Smooth muscle cell (in vitro differentiated cells): Measurements from ENCODE around the gene COQ8A. TPM values are rescaled to one million over a fixed set of nuclear protein-coding genes. Genes with fewer than 3 reads are reported as not detected.

Source experiments
- DNase-seq: peaks from one replicate; lab custom pipeline; 2025; ENCODE audit not compliant: unreplicated experiment; lab: John Stamatoyannopoulos, UW
- H2AFZ ChIP-seq: fragments of 200-600 bp; sonication (generic); 2 replicates; pipeline ENCODE4 v1.6.0; 2016; ENCODE audit warnings: antibody characterized with exemption, low read depth, mild to moderate bottlenecking
- H3F3A ChIP-seq: fragments of 200-600 bp; sonication (generic); 2 replicates; pipeline ENCODE4 v1.6.0; 2017; ENCODE audit warnings: antibody characterized with exemption, low read depth
- H3K27ac ChIP-seq: fragments of 200-600 bp; sonication (generic); 2 replicates; pipeline ENCODE4 v1.5.1; 2016; ENCODE audit warnings: low read depth, mild to moderate bottlenecking
- H3K27me3 ChIP-seq: fragments of 200-600 bp; sonication (generic); 2 replicates; pipeline ENCODE4 v1.6.1; 2016; ENCODE audit warnings: low read depth, mild to moderate bottlenecking
- H3K36me3 ChIP-seq: fragments of 200-600 bp; sonication (generic); 2 replicates; pipeline ENCODE4 v1.5.1; 2016; ENCODE audit warnings: low read depth
- H3K4me1 ChIP-seq: fragments of 200-600 bp; sonication (generic); 2 replicates; pipeline ENCODE4 v1.5.1; 2016; ENCODE audit warnings: low read depth
- H3K4me2 ChIP-seq: fragments of 200-600 bp; sonication (generic); 2 replicates; pipeline ENCODE4 v1.6.0; 2016; ENCODE audit warnings: mild to moderate bottlenecking
- H3K4me3 ChIP-seq: fragments of 200-600 bp; sonication (generic); 2 replicates; pipeline ENCODE4 v1.5.1; 2016; ENCODE audit warnings: mild to moderate bottlenecking
- H3K79me2 ChIP-seq: fragments of 200-600 bp; sonication (generic); 2 replicates; pipeline ENCODE4 v1.6.0; 2016; ENCODE audit warnings: low read depth, mild to moderate bottlenecking
- H3K9ac ChIP-seq: fragments of 200-600 bp; sonication (generic); 2 replicates; pipeline ENCODE4 v1.6.0; 2016; ENCODE audit warnings: low read depth
- H3K9me3 ChIP-seq: fragments of 200-600 bp; sonication (generic); replicated peaks from 2 replicates; pipeline ENCODE4 v1.5.1; 2016; ENCODE audit warnings: low read depth
- H4K20me1 ChIP-seq: fragments of 200-600 bp; sonication (generic); 2 replicates; pipeline ENCODE4 v1.6.0; 2016; ENCODE audit warnings: low read depth
- CTCF ChIP-seq: fragments of 200-600 bp; sonication (generic); IDR thresholded peaks from 2 replicates; pipeline ENCODE4 v1.5.1; 2017; ENCODE audit warnings: borderline replicate concordance, mild to moderate bottlenecking, antibody characterized with exemption; ENCODE audit not compliant: insufficient read depth, poor library complexity, severe bottlenecking
- WGBS: methylation state at CpG from one replicate; pipeline ENCODE4 v1.1.7; 2016; ENCODE audit warnings: low lambda C conversion rate; 5-methylcytosine and 5-hydroxymethylcytosine counted together
- polyA plus RNA-seq: library from polyadenylated mRNA; unstranded; fragments of >200 nt; fragmentation: Nextera tagmentation; extraction: Ambion mirVana; gene quantifications from 2 replicates; pipeline ENCODE4 v1.2.1, GENCODE V29; 2016
- total RNA-seq: library from RNA; depleted of rRNA; stranded (reverse); fragments of >200 nt; gene quantifications from 2 replicates; pipeline ENCODE4 v1.2.3, GENCODE V29; 2014

COQ8A gene
- total RNA-seq (3.1 and 3.4 TPM in 2 replicates), polyA plus RNA-seq (3.4 and 4.2 TPM in 2 replicates)

- 1% methylated on average over 66 of the region's 73 CpGs for WGBS
- Histone ChIP-seq H3K9me3 (no peaks in the 10 kb centered on the region), H3K79me2 (no peaks in the 10 kb centered on the region), H3K4me3 (peak within 1 kb of the TSS; percentile 59), H3K27me3 (no peaks in the 10 kb centered on the region), H3K9ac (peak within 1 kb of the TSS; percentile 58), H3K4me1 (peaks cover 7% of the 10 kb centered on the region), H4K20me1 (no peaks in the 10 kb centered on the region), H3F3A (peaks cover 5% of the 10 kb centered on the region), H3K4me2 (peak within 1 kb of the TSS; percentile 92), H2AFZ (peak within 1 kb of the TSS; percentile 98), H3K27ac (peak within 1 kb of the TSS; percentile 76), H3K36me3 (no peaks in the 10 kb centered on the region)
- no peak for TF ChIP-seq CTCF
- DNase-seq: peak; percentile 92
Observed at GRCh38 chr1:226940029-226940805, at the start of gene COQ8A. COQ8A (plus strand) TSS chr1:226940294; CDS start chr1:226961386, 21,092 bp downstream.

- no peak overlapping the region for H2AFZ ChIP-seq
- H3K4me3 ChIP-seq: no peak overlapping the region
- H3K79me2 ChIP-seq: no peaks in the 10 kb centered on the region
- H3K4me2 ChIP-seq: no peak overlapping the region
- 93% methylated on average over 22 of the region's 22 CpGs for WGBS
- H3K9me3 ChIP-seq: no peaks in the 10 kb centered on the region
- no peaks in the 10 kb centered on the region for H3F3A ChIP-seq
- no peaks in the 10 kb centered on the region for H3K36me3 ChIP-seq
- no peak for TF ChIP-seq CTCF
- H3K4me1 ChIP-seq: no peaks in the 10 kb centered on the region
- H3K9ac ChIP-seq: no peak overlapping the region
- H3K27me3 ChIP-seq: no peaks in the 10 kb centered on the region
- no peak overlapping the region for H3K27ac ChIP-seq
- no peaks in the 10 kb centered on the region for H4K20me1 ChIP-seq
- no peak for DNase-seq
Observed at GRCh38 chr1:226890331-226891108, 49.6 kb upstream of the COQ8A start.

GRCh38 chr1:226891346-226891745, 48.7 kb upstream of the COQ8A start:
- no peaks in the 10 kb centered on the region for H3K4me1 ChIP-seq

More at GRCh38 chr1:226891346-226891745, 48.7 kb upstream of the COQ8A start:
- H3K36me3 ChIP-seq: no peaks in the 10 kb centered on the region
- H3K79me2 ChIP-seq: no peaks in the 10 kb centered on the region
- H4K20me1 ChIP-seq: no peaks in the 10 kb centered on the region
- H2AFZ ChIP-seq: no peak overlapping the region
- no peak for DNase-seq
- H3K4me2 ChIP-seq: no peak overlapping the region
- H3K9me3 ChIP-seq: no peaks in the 10 kb centered on the region
- TF ChIP-seq CTCF: no peak
- H3K27ac ChIP-seq: no peak overlapping the region
- H3F3A ChIP-seq: no peaks in the 10 kb centered on the region
- no peak overlapping the region for H3K9ac ChIP-seq
- H3K27me3 ChIP-seq: no peaks in the 10 kb centered on the region
- H3K4me3 ChIP-seq: no peak overlapping the region
- WGBS: 94% methylated on average over 11 of the region's 11 CpGs
